ENCODE results near the gene NPHP1. TPM values are rescaled to one million over a fixed set of nuclear protein-coding genes. Genes with fewer than 3 reads are reported as not detected.
A peak's percentile ranks its signal among the peaks of the same experiment; 100 is the strongest.
"Not testable (repeated sequence)": the region's sequence is repeated elsewhere in the genome, so short reads cannot be mapped to it uniquely, and the experiment has no call there.

NPHP1 gene
- total RNA-seq, 2 donors from 2014 or later: 7.1 to 9.2 TPM

- no peak for TF ChIP-seq CTCF (IDR thresholded peaks at IDR 0.05)
- H3K27me3 ChIP-seq (replicated peaks; ENCODE audit: insufficient read depth): no peaks in the 10 kb centered on the region
- H3K4me3 ChIP-seq: peak overlapping the region; percentile 72
- no peak for DNase-seq (ENCODE audit: low spot score)
- peaks cover 0 to 17% of the 10 kb centered on the region in 2 donors for H3K4me1 ChIP-seq (ENCODE audit: control insufficient read depth in 1 of 2, low read depth in 2 of 2)
- no peaks in the 10 kb centered on the region for H3K9me3 ChIP-seq
- no peaks in the 10 kb centered on the region for H3K36me3 ChIP-seq
- ATAC-seq (ENCODE audit: insufficient number of reproducible peaks, low FRiP score, low read depth): no peak
- H3K27ac ChIP-seq: peak overlapping the region in 1 of 2 donors; percentile 37
Observed at GRCh38 chr2:110114831-110115255, 90.0 kb downstream of the NPHP1 start.

- ATAC-seq (ENCODE audit: insufficient number of reproducible peaks, low FRiP score, low read depth): no peak
- TF ChIP-seq CTCF (IDR thresholded peaks at IDR 0.05): no peak
- no peak for DNase-seq (ENCODE audit: low spot score)
- Histone ChIP-seq H3K27ac (peak overlapping the region in 1 of 2 donors; percentile 33), H3K27me3 (replicated peaks; ENCODE audit: insufficient read depth) (no peaks in the 10 kb centered on the region), H3K9me3 (no peaks in the 10 kb centered on the region), H3K4me3 (no peak overlapping the region), H3K4me1 (ENCODE audit: control insufficient read depth in 1 of 2, low read depth in 2 of 2) (peaks cover 0 to 17% of the 10 kb centered on the region in 2 donors), H3K36me3 (no peaks in the 10 kb centered on the region)
Observed at GRCh38 chr2:110113961-110114591, 90.7 kb downstream of the NPHP1 start.

GRCh38 chr2:110108291-110108690 lies 96.5 kb downstream of the NPHP1 start:
- H3K36me3 ChIP-seq; ATAC-seq (ENCODE audit: insufficient number of reproducible peaks, low FRiP score, low read depth); DNase-seq (ENCODE audit: low spot score); H3K27me3 ChIP-seq (replicated peaks; ENCODE audit: insufficient read depth); H3K9me3 ChIP-seq; H3K27ac ChIP-seq; H3K4me3 ChIP-seq: not testable (repeated sequence)
- peaks cover 19 to 24% of the 10 kb centered on the region in 2 donors for H3K4me1 ChIP-seq (ENCODE audit: control insufficient read depth in 1 of 2, low read depth in 2 of 2)

GRCh38 chr2:110107092-110108079 lies 97.4 kb downstream of the NPHP1 start:
- H3K4me3 ChIP-seq: no peak overlapping the region
- H3K4me1 ChIP-seq (ENCODE audit: control insufficient read depth in 1 of 2, low read depth in 2 of 2): peaks cover 20 to 31% of the 10 kb centered on the region in 2 donors
- no peaks in the 10 kb centered on the region for H3K27me3 ChIP-seq (replicated peaks; ENCODE audit: insufficient read depth)
- H3K9me3 ChIP-seq: no peaks in the 10 kb centered on the region
- TF ChIP-seq CTCF (IDR thresholded peaks at IDR 0.05): no peak
- ATAC-seq (ENCODE audit: insufficient number of reproducible peaks, low FRiP score, low read depth) (no peak), DNase-seq (ENCODE audit: low spot score) (no peak)
- H3K27ac ChIP-seq: peak overlapping the region in 1 of 2 donors; percentile 79
- no peaks in the 10 kb centered on the region for H3K36me3 ChIP-seq

- DNase-seq (ENCODE audit: low spot score): no peak
- peak; percentile 45 for ATAC-seq (ENCODE audit: insufficient number of reproducible peaks, low FRiP score, low read depth)
Observed at GRCh38 chr2:110106642-110107041, 98.2 kb downstream of the NPHP1 start.

More at GRCh38 chr2:110106642-110107041, 98.2 kb downstream of the NPHP1 start:
- Histone ChIP-seq H3K27me3 (replicated peaks; ENCODE audit: insufficient read depth) (no peaks in the 10 kb centered on the region), H3K4me3 (peak overlapping the region; percentile 37), H3K4me1 (ENCODE audit: control insufficient read depth in 1 of 2, low read depth in 2 of 2) (peaks cover 27 to 39% of the 10 kb centered on the region in 2 donors), H3K36me3 (no peaks in the 10 kb centered on the region), H3K9me3 (no peaks in the 10 kb centered on the region), H3K27ac (peak overlapping the region; percentile 14 to 79)
- TF ChIP-seq CTCF (IDR thresholded peaks at IDR 0.05): no peak

Data from thoracic aorta (tissue), 2 donors.